OCI-LY7 (cell line): ENCODE measurements around the gene CWC27.

Source experiments
- EZH2phosphoT487 ChIP-seq: fragments of 200-600 bp; sonication (generic); IDR thresholded peaks from 2 replicates; pipeline ENCODE4 v1.6.1; 2018; ENCODE audit warnings: low read depth, borderline replicate concordance, mild to moderate bottlenecking, mixed run types, antibody characterized with exemption, low read length, moderate library complexity, mixed read lengths
- TF ChIP-seq, protein P1 (sequence below): fragments of 200-600 bp; sonication (generic); conservative IDR thresholded peaks from 2 replicates; pipeline ENCODE4 v1.5.1; 2014; ENCODE audit warnings: mild to moderate bottlenecking, antibody characterized with exemption, low read length, moderate library complexity, mixed read lengths

DNA sequence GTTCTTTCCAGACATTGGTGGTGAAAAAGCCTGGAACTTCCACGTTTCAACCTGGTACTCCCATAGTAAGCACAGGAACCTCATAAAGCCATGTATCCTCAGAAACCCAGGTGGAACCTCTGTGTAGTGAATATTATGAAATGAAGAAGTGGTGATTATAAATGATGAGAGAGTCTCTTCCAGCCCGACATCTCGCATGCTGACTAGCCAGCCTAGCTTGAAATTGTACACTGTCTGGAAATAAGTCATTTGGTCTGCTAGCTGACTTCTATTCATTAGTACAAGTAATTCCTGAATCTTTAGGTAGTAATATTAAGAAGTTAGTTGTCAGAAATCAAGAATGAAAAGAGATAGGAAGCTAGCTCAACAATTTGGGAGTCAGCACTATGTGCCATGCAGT is 203.3 kb downstream of the CWC27 start:
- TF ChIP-seq, protein P1, sequence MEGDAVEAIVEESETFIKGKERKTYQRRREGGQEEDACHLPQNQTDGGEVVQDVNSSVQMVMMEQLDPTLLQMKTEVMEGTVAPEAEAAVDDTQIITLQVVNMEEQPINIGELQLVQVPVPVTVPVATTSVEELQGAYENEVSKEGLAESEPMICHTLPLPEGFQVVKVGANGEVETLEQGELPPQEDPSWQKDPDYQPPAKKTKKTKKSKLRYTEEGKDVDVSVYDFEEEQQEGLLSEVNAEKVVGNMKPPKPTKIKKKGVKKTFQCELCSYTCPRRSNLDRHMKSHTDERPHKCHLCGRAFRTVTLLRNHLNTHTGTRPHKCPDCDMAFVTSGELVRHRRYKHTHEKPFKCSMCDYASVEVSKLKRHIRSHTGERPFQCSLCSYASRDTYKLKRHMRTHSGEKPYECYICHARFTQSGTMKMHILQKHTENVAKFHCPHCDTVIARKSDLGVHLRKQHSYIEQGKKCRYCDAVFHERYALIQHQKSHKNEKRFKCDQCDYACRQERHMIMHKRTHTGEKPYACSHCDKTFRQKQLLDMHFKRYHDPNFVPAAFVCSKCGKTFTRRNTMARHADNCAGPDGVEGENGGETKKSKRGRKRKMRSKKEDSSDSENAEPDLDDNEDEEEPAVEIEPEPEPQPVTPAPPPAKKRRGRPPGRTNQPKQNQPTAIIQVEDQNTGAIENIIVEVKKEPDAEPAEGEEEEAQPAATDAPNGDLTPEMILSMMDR = no peak
- TF ChIP-seq EZH2phosphoT487 = no peak
